Measurements from ENCODE around the gene RNASE4.

The RNASE4 gene

DNA sequence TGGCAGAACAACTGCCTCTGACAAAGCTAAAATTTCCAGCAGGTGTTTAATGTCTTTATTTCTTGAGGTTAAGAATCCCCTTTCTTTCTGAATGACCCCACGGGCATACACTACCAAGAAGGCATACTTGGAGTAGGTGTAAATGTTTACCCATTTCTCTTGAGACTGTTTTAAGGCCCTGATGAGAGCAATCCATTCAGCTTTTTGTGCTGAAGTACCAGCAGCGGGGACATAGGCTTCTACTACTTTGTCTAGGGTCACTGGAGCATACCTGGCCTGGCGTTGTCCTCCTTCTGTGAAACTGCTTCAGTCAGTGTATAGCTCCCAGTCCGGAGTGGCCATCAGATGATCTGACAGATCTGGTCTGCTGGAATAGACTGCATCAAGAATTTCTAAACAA, 26.9 kb downstream of the RNASE4 start:
- H3K4me2 ChIP-seq (ENCODE audit: low read length): no peak overlapping the region
- peaks cover 5% of the 10 kb centered on the region; the same call in 1 of the 2 replicates for H3K9me3 ChIP-seq (ENCODE audit: control insufficient read depth, insufficient read depth, low read length)
- H3K27ac ChIP-seq (ENCODE audit: low read depth, low read length): no peak overlapping the region

GRCh38 chr14:20711685-20712084, 27.3 kb downstream of the RNASE4 start:
- no peaks in the 10 kb centered on the region for H4K20me1 ChIP-seq (ENCODE audit: control insufficient read depth, insufficient read depth, low read depth, low read length)
- TF ChIP-seq CTCF (IDR thresholded peaks at IDR 0.05; ENCODE audit: low read depth, low read length, poor library complexity, severe bottlenecking) (no peak), EZH2phosphoT487 (IDR thresholded peaks at IDR 0.05; ENCODE audit: borderline replicate concordance, low read length) (no peak)

More for the DNA sequence above, 26.9 kb downstream of the RNASE4 start:
- H3K36me3 ChIP-seq (ENCODE audit: control insufficient read depth, low read length): no peaks in the 10 kb centered on the region
- no peak overlapping the region for H3K4me3 ChIP-seq (ENCODE audit: low read length)
- H3K9me2 ChIP-seq (replicated peaks; ENCODE audit: control insufficient read depth, low read length): no peaks in the 10 kb centered on the region
- no peaks in the 10 kb centered on the region for H3K27me3 ChIP-seq (ENCODE audit: control insufficient read depth, low read length)
- no peaks in the 10 kb centered on the region for H3K79me2 ChIP-seq (ENCODE audit: control insufficient read depth, low read length)
- H3K4me1 ChIP-seq (ENCODE audit: control insufficient read depth, low read length): no peaks in the 10 kb centered on the region
- H3F3A ChIP-seq (ENCODE audit: control insufficient read depth, insufficient read depth): no peaks in the 10 kb centered on the region
- no peaks in the 10 kb centered on the region for H4K20me1 ChIP-seq (ENCODE audit: control insufficient read depth, insufficient read depth, low read depth, low read length)
- TF ChIP-seq EZH2phosphoT487 (IDR thresholded peaks at IDR 0.05; ENCODE audit: borderline replicate concordance, low read length) (no peak), CTCF (IDR thresholded peaks at IDR 0.05; ENCODE audit: low read depth, low read length, poor library complexity, severe bottlenecking) (no peak)

DNA sequence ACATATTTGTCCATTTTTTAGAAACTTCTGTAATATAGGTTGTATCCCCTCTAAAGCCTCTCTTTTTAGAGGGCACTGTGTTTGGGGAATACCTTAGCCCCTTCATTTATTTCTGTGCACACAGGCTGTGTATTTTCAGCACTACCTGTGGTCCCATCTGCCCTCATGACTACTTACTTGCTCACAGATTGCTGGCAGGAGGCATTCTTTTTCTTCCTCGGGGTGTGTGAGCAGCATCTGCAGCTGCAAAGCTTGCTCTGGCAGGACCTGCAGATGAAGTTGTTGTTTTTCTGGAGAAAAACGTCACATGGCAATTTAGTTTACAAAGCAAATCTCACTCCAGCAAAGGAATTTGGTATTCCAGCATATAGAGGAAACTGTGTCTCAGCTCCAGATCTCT, 28.5 kb downstream of the RNASE4 start:
- no peak for TF ChIP-seq EZH2phosphoT487 (IDR thresholded peaks at IDR 0.05; ENCODE audit: borderline replicate concordance, low read length)
- no peak for TF ChIP-seq CTCF (IDR thresholded peaks at IDR 0.05; ENCODE audit: low read depth, low read length, poor library complexity, severe bottlenecking)
- no peak overlapping the region for H3K4me3 ChIP-seq (ENCODE audit: low read length)
- no peak overlapping the region for H3K27ac ChIP-seq (ENCODE audit: low read depth, low read length)
- H3K9me2 ChIP-seq (replicated peaks; ENCODE audit: control insufficient read depth, low read length): no peaks in the 10 kb centered on the region
- no peaks in the 10 kb centered on the region for H3K36me3 ChIP-seq (ENCODE audit: control insufficient read depth, low read length)
- H4K20me1 ChIP-seq (ENCODE audit: control insufficient read depth, insufficient read depth, low read depth, low read length): no peaks in the 10 kb centered on the region
- no peaks in the 10 kb centered on the region for H3K4me1 ChIP-seq (ENCODE audit: control insufficient read depth, low read length)
- H3K9me3 ChIP-seq (ENCODE audit: control insufficient read depth, insufficient read depth, low read length): no peaks in the 10 kb centered on the region
- no peaks in the 10 kb centered on the region for H3F3A ChIP-seq (ENCODE audit: control insufficient read depth, insufficient read depth)
- no peaks in the 10 kb centered on the region for H3K79me2 ChIP-seq (ENCODE audit: control insufficient read depth, low read length)
- H3K27me3 ChIP-seq (ENCODE audit: control insufficient read depth, low read length): no peaks in the 10 kb centered on the region
- H3K4me2 ChIP-seq (ENCODE audit: low read length): no peak overlapping the region

More at GRCh38 chr14:20711685-20712084, 27.3 kb downstream of the RNASE4 start:
- no peaks in the 10 kb centered on the region for H3K4me1 ChIP-seq (ENCODE audit: control insufficient read depth, low read length)
- no peak overlapping the region for H3K4me2 ChIP-seq (ENCODE audit: low read length)
- H3K9me3 ChIP-seq (ENCODE audit: control insufficient read depth, insufficient read depth, low read length): peaks cover 2% of the 10 kb centered on the region; the same call in 1 of the 2 replicates
- H3K9me2 ChIP-seq (replicated peaks; ENCODE audit: control insufficient read depth, low read length): no peaks in the 10 kb centered on the region
- H3K27ac ChIP-seq (ENCODE audit: low read depth, low read length): no peak overlapping the region
- H3K4me3 ChIP-seq (ENCODE audit: low read length): no peak overlapping the region
- no peaks in the 10 kb centered on the region for H3K27me3 ChIP-seq (ENCODE audit: control insufficient read depth, low read length)
- H3F3A ChIP-seq (ENCODE audit: control insufficient read depth, insufficient read depth): no peaks in the 10 kb centered on the region
- no peaks in the 10 kb centered on the region for H3K36me3 ChIP-seq (ENCODE audit: control insufficient read depth, low read length)
- H3K79me2 ChIP-seq (ENCODE audit: control insufficient read depth, low read length): no peaks in the 10 kb centered on the region
